ENCODE results near the gene ZDHHC14. TPM values are rescaled to one million over a fixed set of nuclear protein-coding genes. Genes with fewer than 3 reads are reported as not detected.
"Not testable (repeated sequence)": the region's sequence is repeated elsewhere in the genome, so short reads cannot be mapped to it uniquely, and the experiment has no call there.

ZDHHC14 gene
- total RNA-seq, 1 donor, result 1.6 TPM

GRCh38 chr6:157712585-157713295, 331.8 kb downstream of the ZDHHC14 start:
- Histone ChIP-seq H3K27me3 (ENCODE audit: insufficient read depth, low read length) (no peaks in the 10 kb centered on the region), H3K9me3 (ENCODE audit: low read depth, low read length) (no peaks in the 10 kb centered on the region), H3K4me1 (ENCODE audit: insufficient read depth, low read length) (no peaks in the 10 kb centered on the region), H3K4me3 (ENCODE audit: low read length) (no peak overlapping the region)

GRCh38 chr6:157713451-157714152, 332.6 kb downstream of the ZDHHC14 start:
- H3K4me3 ChIP-seq (ENCODE audit: low read length), result no peak overlapping the region
- H3K9me3 ChIP-seq (ENCODE audit: low read depth, low read length), result no peaks in the 10 kb centered on the region
- H3K4me1 ChIP-seq (ENCODE audit: insufficient read depth, low read length), result no peaks in the 10 kb centered on the region
- no peaks in the 10 kb centered on the region for H3K27me3 ChIP-seq (ENCODE audit: insufficient read depth, low read length)

- H3K4me1 ChIP-seq (ENCODE audit: insufficient read depth, low read length), result no peaks in the 10 kb centered on the region
- H3K9me3 ChIP-seq (ENCODE audit: low read depth, low read length), result no peaks in the 10 kb centered on the region
- H3K4me3 ChIP-seq (ENCODE audit: low read length), result no peak overlapping the region
- no peaks in the 10 kb centered on the region for H3K27me3 ChIP-seq (ENCODE audit: insufficient read depth, low read length)
These were observed 333.1 kb downstream of the ZDHHC14 start for GRCh38 chr6:157714153-157714490.

GRCh38 chr6:157715728-157716164, 334.8 kb downstream of the ZDHHC14 start:
- no peaks in the 10 kb centered on the region for H3K27me3 ChIP-seq (ENCODE audit: insufficient read depth, low read length)
- H3K4me3 ChIP-seq (ENCODE audit: low read length), result no peak overlapping the region
- H3K4me1 ChIP-seq (ENCODE audit: insufficient read depth, low read length), result no peaks in the 10 kb centered on the region
- no peaks in the 10 kb centered on the region for H3K9me3 ChIP-seq (ENCODE audit: low read depth, low read length)

GRCh38 chr6:157716251-157716995, 335.4 kb downstream of the ZDHHC14 start:
- Histone ChIP-seq H3K4me1 (ENCODE audit: insufficient read depth, low read length) (no peaks in the 10 kb centered on the region), H3K4me3 (ENCODE audit: low read length) (no peak overlapping the region), H3K27me3 (ENCODE audit: insufficient read depth, low read length) (no peaks in the 10 kb centered on the region), H3K9me3 (ENCODE audit: low read depth, low read length) (no peaks in the 10 kb centered on the region)

- H3K4me1 ChIP-seq (ENCODE audit: insufficient read depth, low read length), result no peaks in the 10 kb centered on the region
- H3K4me3 ChIP-seq (ENCODE audit: low read length), result no peak overlapping the region
- no peaks in the 10 kb centered on the region for H3K9me3 ChIP-seq (ENCODE audit: low read depth, low read length)
- H3K27me3 ChIP-seq (ENCODE audit: insufficient read depth, low read length), result no peaks in the 10 kb centered on the region
These were observed 336.4 kb downstream of the ZDHHC14 start for GRCh38 chr6:157717340-157717748.

GRCh38 chr6:157718503-157719187, 337.7 kb downstream of the ZDHHC14 start:
- no peaks in the 10 kb centered on the region for H3K27me3 ChIP-seq (ENCODE audit: insufficient read depth, low read length)
- H3K9me3 ChIP-seq (ENCODE audit: low read depth, low read length), result no peaks in the 10 kb centered on the region
- H3K4me3 ChIP-seq (ENCODE audit: low read length), result no peak overlapping the region
- no peaks in the 10 kb centered on the region for H3K4me1 ChIP-seq (ENCODE audit: insufficient read depth, low read length)

- H3K4me3 ChIP-seq (ENCODE audit: low read length); H3K9me3 ChIP-seq (ENCODE audit: low read depth, low read length); H3K4me1 ChIP-seq (ENCODE audit: insufficient read depth, low read length); H3K27me3 ChIP-seq (ENCODE audit: insufficient read depth, low read length): not testable (repeated sequence)
These were observed 340.0 kb downstream of the ZDHHC14 start for GRCh38 chr6:157720964-157721363.

GRCh38 chr6:157721426-157721825, 340.4 kb downstream of the ZDHHC14 start:
- Histone ChIP-seq H3K4me3 (ENCODE audit: low read length) (no peak overlapping the region), H3K9me3 (ENCODE audit: low read depth, low read length) (peaks cover 5% of the 10 kb centered on the region), H3K27me3 (ENCODE audit: insufficient read depth, low read length) (no peaks in the 10 kb centered on the region), H3K4me1 (ENCODE audit: insufficient read depth, low read length) (no peaks in the 10 kb centered on the region)

GRCh38 chr6:157721830-157722229, 340.8 kb downstream of the ZDHHC14 start:
- Histone ChIP-seq H3K4me3 (ENCODE audit: low read length) (no peak overlapping the region), H3K27me3 (ENCODE audit: insufficient read depth, low read length) (no peaks in the 10 kb centered on the region), H3K9me3 (ENCODE audit: low read depth, low read length) (peaks cover 5% of the 10 kb centered on the region), H3K4me1 (ENCODE audit: insufficient read depth, low read length) (no peaks in the 10 kb centered on the region)

- Histone ChIP-seq H3K27me3 (ENCODE audit: insufficient read depth, low read length) (no peaks in the 10 kb centered on the region), H3K4me3 (ENCODE audit: low read length) (no peak overlapping the region), H3K4me1 (ENCODE audit: insufficient read depth, low read length) (no peaks in the 10 kb centered on the region), H3K9me3 (ENCODE audit: low read depth, low read length) (peaks cover 5% of the 10 kb centered on the region)
These were observed 342.4 kb downstream of the ZDHHC14 start for GRCh38 chr6:157723376-157723775.

- peaks cover 5% of the 10 kb centered on the region for H3K9me3 ChIP-seq (ENCODE audit: low read depth, low read length)
- H3K4me1 ChIP-seq (ENCODE audit: insufficient read depth, low read length), result no peaks in the 10 kb centered on the region
- H3K4me3 ChIP-seq (ENCODE audit: low read length), result no peak overlapping the region
- no peaks in the 10 kb centered on the region for H3K27me3 ChIP-seq (ENCODE audit: insufficient read depth, low read length)
These were observed 343.3 kb downstream of the ZDHHC14 start for GRCh38 chr6:157724138-157724820.

- Histone ChIP-seq H3K4me3 (ENCODE audit: low read length) (no peak overlapping the region), H3K4me1 (ENCODE audit: insufficient read depth, low read length) (no peaks in the 10 kb centered on the region), H3K9me3 (ENCODE audit: low read depth, low read length) (peaks cover 5% of the 10 kb centered on the region), H3K27me3 (ENCODE audit: insufficient read depth, low read length) (no peaks in the 10 kb centered on the region)
These were observed 344.2 kb downstream of the ZDHHC14 start for GRCh38 chr6:157724960-157725741.

GRCh38 chr6:157725836-157726235, 344.8 kb downstream of the ZDHHC14 start:
- Histone ChIP-seq H3K27me3 (ENCODE audit: insufficient read depth, low read length) (no peaks in the 10 kb centered on the region), H3K4me1 (ENCODE audit: insufficient read depth, low read length) (no peaks in the 10 kb centered on the region), H3K4me3 (ENCODE audit: low read length) (no peak overlapping the region), H3K9me3 (ENCODE audit: low read depth, low read length) (peaks cover 5% of the 10 kb centered on the region)
